HepG2 (cell line): ENCODE results near the gene VWA3A. TPM values are rescaled to one million over a fixed set of nuclear protein-coding genes. Genes with fewer than 3 reads are reported as not detected.

Source experiments
- BCL3 ChIP-seq: sonication (generic); formaldehyde crosslinking; IDR thresholded peaks from 2 replicates; pipeline ENCODE4 v1.5.1; 2020; ENCODE audit warnings: mild to moderate bottlenecking, missing genetic modification reagents, moderate library complexity
- PBX2 ChIP-seq: IDR thresholded peaks from 2 replicates; pipeline ENCODE4 v1.6.1; 2016; ENCODE audit warnings: control low read depth
- SALL2 ChIP-seq: sonication (generic); formaldehyde crosslinking; IDR thresholded peaks from 2 replicates; pipeline ENCODE4 v1.8.1; 2023; ENCODE audit warnings: mild to moderate bottlenecking, missing genetic modification reagents, inconsistent platforms
- ZBTB1 ChIP-seq: sonication (generic); formaldehyde crosslinking; IDR thresholded peaks from 2 replicates; pipeline ENCODE4 v1.4.0; 2020; ENCODE audit warnings: missing genetic modification reagents, borderline replicate concordance
- ZMYM3 ChIP-seq: sonication (generic); formaldehyde crosslinking; IDR thresholded peaks from 2 replicates; pipeline ENCODE4 v1.5.1; 2020; ENCODE audit warnings: mild to moderate bottlenecking, missing genetic modification reagents
- ZNF138 ChIP-seq: sonication (generic); formaldehyde crosslinking; IDR thresholded peaks from 2 replicates; pipeline ENCODE4 v1.5.0; 2020; ENCODE audit warnings: mild to moderate bottlenecking, low read depth, missing genetic modification reagents
- ZNF263 ChIP-seq: sonication (generic); formaldehyde crosslinking; IDR thresholded peaks from 2 replicates; pipeline ENCODE4 v1.4.0; 2020; ENCODE audit warnings: missing genetic modification reagents
- ZNF274 ChIP-seq: sonication (generic); formaldehyde crosslinking; IDR thresholded peaks from 2 replicates; pipeline ENCODE4 v1.5.1; 2020; ENCODE audit warnings: mild to moderate bottlenecking, missing genetic modification reagents
- ZNF891 ChIP-seq: sonication (generic); formaldehyde crosslinking; IDR thresholded peaks from 2 replicates; pipeline ENCODE4 v1.5.0; 2020; ENCODE audit warnings: mild to moderate bottlenecking, missing genetic modification reagents
- polyA plus RNA-seq, 8 experiments: library from polyadenylated mRNA; depleted of rRNA in 3 of 8; stranded (reverse) in 7 of 8; unstranded in 1 of 8; fragments of >200 nt; fragmentation: Illumina TruSeq in 4 of 8; extraction: Trizol in 4 of 8; gene quantifications; 2 replicates each; pipeline versions ENCODE4 v1.2.1 to v1.2.3, GENCODE V29; 2011 to 2016; ENCODE audit warnings: low read depth in 4 of 8, missing spikeins in 1 of 8, mixed read lengths in 1 of 8; ENCODE audit not compliant: insufficient read depth in 1 of 8
- total RNA-seq, 5 experiments: library from RNA; depleted of rRNA; stranded (reverse); fragments of >200 nt; fragmentation: Illumina TruSeq; extraction: Trizol; gene quantifications; 2 replicates each; pipeline ENCODE4 v1.2.3, GENCODE V29; 2016; ENCODE audit warnings: low read depth in 1 of 5
- TF ChIP-seq, protein P1 (sequence below): sonication (generic); formaldehyde crosslinking; IDR thresholded peaks from 2 replicates; pipeline ENCODE4 v1.5.0; 2020; ENCODE audit warnings: missing genetic modification reagents, mild to moderate bottlenecking, borderline replicate concordance
- TF ChIP-seq, protein P2 (sequence below): sonication (generic); formaldehyde crosslinking; IDR thresholded peaks from 2 replicates; pipeline ENCODE4 v1.5.0; 2020; ENCODE audit warnings: mild to moderate bottlenecking, missing genetic modification reagents, moderate library complexity
- TF ChIP-seq, protein P3 (sequence below): sonication (generic); formaldehyde crosslinking; IDR thresholded peaks from 2 replicates; pipeline ENCODE4 v1.5.0; 2020; ENCODE audit warnings: mild to moderate bottlenecking, missing genetic modification reagents
- TF ChIP-seq, protein P4 (sequence below): sonication (generic); formaldehyde crosslinking; IDR thresholded peaks from 2 replicates; pipeline ENCODE4 v1.5.1; 2020; ENCODE audit warnings: mild to moderate bottlenecking, missing genetic modification reagents, moderate library complexity

VWA3A gene
- total and polyA plus RNA-seq, 2 of the 13 experiments (the other 11 are each of a cell fraction or from before 2014, with no cell fraction given), result 0.03 to 0.07 TPM

DNA sequence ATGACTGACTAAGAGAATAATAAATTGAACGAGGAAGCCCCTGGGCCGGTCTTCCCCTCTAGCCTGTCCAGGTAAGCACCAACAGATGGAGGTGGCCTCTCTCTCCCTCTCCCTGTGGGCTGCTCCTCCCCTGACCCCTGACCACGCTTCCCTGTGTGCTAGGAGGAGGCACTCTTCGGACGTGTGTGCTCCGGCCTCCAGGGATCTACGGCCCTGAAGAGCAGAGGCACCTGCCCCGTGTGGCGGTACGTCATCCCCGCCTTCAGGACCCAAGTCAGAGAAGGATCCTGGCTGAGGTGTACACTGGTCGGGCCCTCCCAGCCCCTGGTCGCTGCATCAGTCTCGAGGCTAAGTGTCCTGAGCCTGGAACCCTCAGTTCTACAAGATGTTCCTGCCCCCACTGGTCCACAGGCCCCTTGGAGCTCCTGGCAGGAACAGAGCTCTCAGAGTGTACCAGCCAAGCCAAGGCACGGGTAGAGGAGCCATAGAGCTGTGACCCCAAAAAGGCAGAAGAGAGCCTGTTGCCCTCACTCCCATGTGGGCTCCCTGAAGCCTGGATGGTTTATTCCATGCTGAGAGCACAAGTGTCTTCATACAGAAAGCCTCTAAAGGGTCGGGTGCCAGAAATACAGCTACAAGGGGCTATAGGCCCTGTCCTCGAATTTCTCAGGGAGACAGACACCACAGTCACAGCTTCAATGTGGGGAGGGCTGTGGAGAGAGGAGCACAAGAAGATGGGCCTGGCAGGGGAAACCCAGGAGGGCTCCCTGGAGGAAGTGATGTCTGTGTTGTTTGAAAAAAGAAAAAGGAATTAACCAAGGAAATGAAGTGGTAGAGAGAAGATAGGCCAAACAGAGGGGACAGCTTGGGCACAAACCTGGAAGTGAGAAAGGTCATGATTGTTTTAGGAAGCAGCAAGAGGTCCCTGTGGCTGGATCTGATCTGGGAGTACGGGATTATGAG is 85.9 kb downstream of the VWA3A start (continued):
- TF ChIP-seq, protein P1, sequence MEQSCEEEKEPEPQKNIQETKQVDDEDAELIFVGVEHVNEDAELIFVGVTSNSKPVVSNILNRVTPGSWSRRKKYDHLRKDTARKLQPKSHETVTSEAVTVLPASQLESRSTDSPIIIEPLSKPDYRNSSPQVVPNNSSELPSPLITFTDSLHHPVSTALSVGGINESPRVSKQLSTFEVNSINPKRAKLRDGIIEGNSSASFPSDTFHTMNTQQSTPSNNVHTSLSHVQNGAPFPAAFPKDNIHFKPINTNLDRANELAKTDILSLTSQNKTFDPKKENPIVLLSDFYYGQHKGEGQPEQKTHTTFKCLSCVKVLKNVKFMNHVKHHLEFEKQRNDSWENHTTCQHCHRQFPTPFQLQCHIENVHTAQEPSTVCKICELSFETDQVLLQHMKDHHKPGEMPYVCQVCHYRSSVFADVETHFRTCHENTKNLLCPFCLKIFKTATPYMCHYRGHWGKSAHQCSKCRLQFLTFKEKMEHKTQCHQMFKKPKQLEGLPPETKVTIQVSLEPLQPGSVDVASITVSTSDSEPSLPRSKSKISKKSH (CRISPR knock-in tag), result 0 out of 2 replicates have a peak, but pooled peaks have one; percentile 39
- TF ChIP-seq ZNF138 (no peak), ZMYM3 (CRISPR knock-in tag) (peak; percentile 49; the same call in 1 of the 2 replicates), ZNF891 (CRISPR knock-in tag) (peak; percentile 49; the same call in 1 of the 2 replicates), PBX2 (CRISPR knock-in tag) (no peak), ZBTB1 (CRISPR knock-in tag) (no peak), ZNF274 (CRISPR knock-in tag) (peak; percentile 73; the same call in 1 of the 2 replicates), SALL2 (CRISPR knock-in tag) (no peak), BCL3 (CRISPR knock-in tag) (0 out of 2 replicates have a peak, but pooled peaks have one; percentile 46), ZNF263 (CRISPR knock-in tag) (peak; percentile 65; the same call in 1 of the 2 replicates)
- TF ChIP-seq, protein P2, sequence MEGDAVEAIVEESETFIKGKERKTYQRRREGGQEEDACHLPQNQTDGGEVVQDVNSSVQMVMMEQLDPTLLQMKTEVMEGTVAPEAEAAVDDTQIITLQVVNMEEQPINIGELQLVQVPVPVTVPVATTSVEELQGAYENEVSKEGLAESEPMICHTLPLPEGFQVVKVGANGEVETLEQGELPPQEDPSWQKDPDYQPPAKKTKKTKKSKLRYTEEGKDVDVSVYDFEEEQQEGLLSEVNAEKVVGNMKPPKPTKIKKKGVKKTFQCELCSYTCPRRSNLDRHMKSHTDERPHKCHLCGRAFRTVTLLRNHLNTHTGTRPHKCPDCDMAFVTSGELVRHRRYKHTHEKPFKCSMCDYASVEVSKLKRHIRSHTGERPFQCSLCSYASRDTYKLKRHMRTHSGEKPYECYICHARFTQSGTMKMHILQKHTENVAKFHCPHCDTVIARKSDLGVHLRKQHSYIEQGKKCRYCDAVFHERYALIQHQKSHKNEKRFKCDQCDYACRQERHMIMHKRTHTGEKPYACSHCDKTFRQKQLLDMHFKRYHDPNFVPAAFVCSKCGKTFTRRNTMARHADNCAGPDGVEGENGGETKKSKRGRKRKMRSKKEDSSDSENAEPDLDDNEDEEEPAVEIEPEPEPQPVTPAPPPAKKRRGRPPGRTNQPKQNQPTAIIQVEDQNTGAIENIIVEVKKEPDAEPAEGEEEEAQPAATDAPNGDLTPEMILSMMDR, result 0 out of 2 replicates have a peak, but pooled peaks have one; percentile 7
- TF ChIP-seq, protein P3, sequence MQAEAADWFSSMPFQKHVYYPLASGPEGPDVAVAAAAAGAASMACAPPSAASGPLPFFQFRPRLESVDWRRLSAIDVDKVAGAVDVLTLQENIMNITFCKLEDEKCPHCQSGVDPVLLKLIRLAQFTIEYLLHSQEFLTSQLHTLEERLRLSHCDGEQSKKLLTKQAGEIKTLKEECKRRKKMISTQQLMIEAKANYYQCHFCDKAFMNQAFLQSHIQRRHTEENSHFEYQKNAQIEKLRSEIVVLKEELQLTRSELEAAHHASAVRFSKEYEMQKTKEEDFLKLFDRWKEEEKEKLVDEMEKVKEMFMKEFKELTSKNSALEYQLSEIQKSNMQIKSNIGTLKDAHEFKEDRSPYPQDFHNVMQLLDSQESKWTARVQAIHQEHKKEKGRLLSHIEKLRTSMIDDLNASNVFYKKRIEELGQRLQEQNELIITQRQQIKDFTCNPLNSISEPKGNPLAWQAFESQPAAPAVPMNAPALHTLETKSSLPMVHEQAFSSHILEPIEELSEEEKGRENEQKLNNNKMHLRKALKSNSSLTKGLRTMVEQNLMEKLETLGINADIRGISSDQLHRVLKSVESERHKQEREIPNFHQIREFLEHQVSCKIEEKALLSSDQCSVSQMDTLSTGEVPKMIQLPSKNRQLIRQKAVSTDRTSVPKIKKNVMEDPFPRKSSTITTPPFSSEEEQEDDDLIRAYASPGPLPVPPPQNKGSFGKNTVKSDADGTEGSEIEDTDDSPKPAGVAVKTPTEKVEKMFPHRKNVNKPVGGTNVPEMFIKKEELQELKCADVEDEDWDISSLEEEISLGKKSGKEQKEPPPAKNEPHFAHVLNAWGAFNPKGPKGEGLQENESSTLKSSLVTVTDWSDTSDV, result 0 out of 2 replicates have a peak, but pooled peaks have one; percentile 23
- TF ChIP-seq, protein P4, sequence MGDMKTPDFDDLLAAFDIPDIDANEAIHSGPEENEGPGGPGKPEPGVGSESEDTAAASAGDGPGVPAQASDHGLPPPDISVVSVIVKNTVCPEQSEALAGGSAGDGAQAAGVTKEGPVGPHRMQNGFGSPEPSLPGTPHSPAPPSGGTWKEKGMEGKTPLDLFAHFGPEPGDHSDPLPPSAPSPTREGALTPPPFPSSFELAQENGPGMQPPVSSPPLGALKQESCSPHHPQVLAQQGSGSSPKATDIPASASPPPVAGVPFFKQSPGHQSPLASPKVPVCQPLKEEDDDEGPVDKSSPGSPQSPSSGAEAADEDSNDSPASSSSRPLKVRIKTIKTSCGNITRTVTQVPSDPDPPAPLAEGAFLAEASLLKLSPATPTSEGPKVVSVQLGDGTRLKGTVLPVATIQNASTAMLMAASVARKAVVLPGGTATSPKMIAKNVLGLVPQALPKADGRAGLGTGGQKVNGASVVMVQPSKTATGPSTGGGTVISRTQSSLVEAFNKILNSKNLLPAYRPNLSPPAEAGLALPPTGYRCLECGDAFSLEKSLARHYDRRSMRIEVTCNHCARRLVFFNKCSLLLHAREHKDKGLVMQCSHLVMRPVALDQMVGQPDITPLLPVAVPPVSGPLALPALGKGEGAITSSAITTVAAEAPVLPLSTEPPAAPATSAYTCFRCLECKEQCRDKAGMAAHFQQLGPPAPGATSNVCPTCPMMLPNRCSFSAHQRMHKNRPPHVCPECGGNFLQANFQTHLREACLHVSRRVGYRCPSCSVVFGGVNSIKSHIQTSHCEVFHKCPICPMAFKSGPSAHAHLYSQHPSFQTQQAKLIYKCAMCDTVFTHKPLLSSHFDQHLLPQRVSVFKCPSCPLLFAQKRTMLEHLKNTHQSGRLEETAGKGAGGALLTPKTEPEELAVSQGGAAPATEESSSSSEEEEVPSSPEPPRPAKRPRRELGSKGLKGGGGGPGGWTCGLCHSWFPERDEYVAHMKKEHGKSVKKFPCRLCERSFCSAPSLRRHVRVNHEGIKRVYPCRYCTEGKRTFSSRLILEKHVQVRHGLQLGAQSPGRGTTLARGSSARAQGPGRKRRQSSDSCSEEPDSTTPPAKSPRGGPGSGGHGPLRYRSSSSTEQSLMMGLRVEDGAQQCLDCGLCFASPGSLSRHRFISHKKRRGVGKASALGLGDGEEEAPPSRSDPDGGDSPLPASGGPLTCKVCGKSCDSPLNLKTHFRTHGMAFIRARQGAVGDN (CRISPR knock-in tag), result peak; percentile 35
